ENCODE measurements around the gene NINJ1.
"Not testable (repeated sequence)": the region's sequence is repeated elsewhere in the genome, so short reads cannot be mapped to it uniquely, and the experiment has no call there.

Gene NINJ1

GRCh38 chr9:93119703-93119952 is 14.4 kb downstream of the NINJ1 start:
- no peak for DNase-seq (ENCODE audit: low read depth, low spot score)

- DNase-seq (ENCODE audit: low read depth, low spot score), result no peak
Measured at GRCh38 chr9:93118863-93119702, 15.0 kb downstream of the NINJ1 start.

DNA sequence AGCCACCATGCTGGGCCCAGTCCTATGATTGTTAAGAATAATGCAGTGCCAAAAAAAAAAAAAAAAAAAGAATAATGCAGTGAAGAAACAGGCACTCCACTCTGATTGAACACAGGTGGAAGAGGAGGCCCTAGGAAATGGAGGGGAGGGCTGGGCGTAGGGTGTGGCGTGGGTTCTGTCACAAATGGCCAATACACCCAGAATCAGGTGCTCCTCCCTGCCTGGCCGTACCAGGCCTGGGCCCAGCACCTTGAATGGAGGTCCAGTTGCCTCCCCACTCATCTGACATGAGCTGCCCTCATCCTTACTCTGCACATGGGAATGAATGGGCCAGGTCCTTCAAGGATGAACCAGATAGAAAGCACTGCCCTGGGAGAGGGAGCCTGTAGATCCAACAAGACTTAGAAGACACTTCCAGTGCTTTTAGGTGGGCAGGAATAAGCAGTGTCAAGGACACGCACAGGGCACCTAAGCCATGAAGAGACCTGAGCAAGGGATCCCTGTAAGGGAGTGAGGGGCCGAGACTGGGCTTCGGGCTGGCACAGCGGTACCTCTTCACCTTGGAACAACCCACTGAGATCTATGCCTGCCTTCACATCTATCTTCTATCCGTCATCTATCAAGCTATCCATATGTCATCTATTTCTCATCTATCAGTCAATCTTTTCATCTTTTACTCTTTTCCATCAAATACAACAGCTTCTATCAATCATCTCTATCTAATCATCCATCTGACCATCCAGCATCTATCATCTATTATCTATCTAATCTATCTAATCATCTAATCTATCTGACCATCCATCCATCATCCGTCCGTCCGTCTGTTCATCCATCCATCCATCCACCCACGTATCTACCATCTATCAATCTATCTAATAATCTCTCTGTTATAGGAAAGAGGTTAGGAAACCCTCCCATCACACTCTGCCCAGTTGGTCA is 15.9 kb downstream of the NINJ1 start:
- no peak for DNase-seq (ENCODE audit: low read depth, low spot score)

- DNase-seq (ENCODE audit: low read depth, low spot score), result not testable (repeated sequence)
Measured at GRCh38 chr9:93117521-93117920, 16.5 kb downstream of the NINJ1 start.

DNA sequence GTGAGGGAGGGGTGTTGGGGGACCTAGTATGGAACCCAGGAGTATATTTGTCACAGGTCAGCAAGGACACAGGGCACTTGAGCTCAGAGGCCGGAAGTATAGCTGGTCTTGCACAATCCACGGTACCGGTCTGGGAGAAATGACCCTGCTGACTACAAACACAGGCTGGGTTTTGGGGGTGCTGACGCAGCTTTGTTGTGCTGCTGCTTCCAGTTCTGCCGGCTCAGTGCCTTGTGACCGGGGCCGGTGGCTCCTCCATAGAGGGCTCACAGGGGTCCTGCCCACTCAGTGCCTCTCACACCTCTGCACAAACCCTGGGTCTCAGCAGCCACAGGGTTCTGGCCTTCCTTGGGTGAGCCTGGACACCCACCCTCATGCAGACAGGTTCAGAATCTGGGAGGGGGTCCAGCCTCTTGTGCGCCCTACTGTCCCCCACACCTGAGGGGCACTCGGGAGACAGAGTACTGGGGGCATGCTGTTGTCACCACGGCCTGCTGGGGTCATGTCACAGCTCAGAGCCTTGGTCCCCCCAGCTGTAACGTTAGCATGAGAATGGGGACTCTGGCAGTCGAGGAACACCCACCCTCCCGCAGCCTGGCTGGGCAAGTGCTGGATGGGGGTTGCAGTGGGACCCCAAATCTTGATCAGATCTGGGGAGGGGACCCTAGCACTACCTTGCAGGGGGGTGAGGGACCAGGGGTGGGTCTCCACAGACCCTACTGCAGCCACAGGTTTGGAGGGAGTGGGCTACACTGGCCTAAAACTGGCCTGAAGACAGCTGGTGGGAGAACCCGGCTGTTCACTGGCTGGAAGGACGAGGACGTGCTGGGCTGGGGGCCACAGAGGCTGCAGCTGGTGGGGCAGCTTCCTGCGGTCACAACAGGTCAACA is 17.7 kb downstream of the NINJ1 start:
- no peak for DNase-seq (ENCODE audit: low read depth, low spot score)

- no peak for DNase-seq (ENCODE audit: low read depth, low spot score)
Measured at GRCh38 chr9:93115486-93116071, 18.5 kb downstream of the NINJ1 start.

DNA sequence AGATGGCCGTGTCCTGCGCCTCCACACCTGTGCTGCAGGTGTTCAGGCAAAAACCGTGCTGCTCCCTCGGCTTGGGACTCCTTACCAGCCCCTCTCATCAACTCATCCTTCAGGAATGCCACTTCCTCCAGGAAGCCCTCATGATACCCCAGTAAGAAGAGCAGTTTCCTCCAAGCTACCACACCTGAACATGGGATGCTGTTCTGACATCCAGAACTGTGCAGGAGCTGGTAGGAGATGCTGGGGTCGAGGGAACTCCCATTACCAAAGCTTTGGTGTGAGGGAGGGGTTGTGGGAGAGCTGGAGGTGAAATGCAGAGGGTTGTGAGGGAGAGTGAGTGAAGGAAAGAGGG is 19.1 kb downstream of the NINJ1 start:
- no peak for DNase-seq (ENCODE audit: low read depth, low spot score)

DNA sequence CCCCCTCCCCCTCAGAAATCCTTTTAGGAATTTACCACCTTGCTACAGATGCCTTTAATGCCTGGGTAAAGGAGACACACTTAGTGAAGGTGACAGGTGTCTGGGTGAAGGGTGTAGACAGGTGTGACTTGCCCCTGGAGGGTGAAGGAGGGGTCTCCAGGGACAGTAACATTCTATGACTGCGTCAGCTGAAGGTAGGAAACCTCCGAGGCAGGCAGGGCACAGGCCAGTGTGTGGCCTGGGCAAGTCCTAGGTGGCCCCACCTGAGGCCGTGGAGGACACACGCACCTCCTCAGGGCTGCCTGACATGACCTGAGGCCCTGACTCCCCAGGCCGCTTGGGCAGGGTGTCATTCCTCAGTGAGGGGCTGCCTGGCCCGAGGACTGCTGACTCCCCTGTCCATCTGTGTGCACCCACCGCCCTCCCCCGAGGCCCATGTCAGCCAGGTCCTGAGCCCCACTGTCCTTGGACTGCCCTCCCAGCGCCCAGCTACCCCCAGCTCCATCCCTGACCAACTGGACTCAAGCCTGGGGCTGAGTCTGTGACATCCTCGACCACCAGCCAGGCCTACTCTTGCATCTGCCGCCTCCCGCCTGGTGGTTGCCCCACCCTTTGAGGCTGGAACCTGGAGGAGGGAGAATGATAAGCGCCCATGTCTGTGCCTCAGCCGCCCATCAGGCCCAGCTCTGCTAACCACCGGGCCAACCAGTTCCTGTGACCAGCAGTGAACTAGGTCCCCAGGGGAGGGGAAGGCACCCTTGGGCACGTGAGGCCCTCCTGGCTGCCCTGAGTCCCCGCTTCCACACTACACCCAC is 19.7 kb downstream of the NINJ1 start:
- no peak for DNase-seq (ENCODE audit: low read depth, low spot score)

DNA sequence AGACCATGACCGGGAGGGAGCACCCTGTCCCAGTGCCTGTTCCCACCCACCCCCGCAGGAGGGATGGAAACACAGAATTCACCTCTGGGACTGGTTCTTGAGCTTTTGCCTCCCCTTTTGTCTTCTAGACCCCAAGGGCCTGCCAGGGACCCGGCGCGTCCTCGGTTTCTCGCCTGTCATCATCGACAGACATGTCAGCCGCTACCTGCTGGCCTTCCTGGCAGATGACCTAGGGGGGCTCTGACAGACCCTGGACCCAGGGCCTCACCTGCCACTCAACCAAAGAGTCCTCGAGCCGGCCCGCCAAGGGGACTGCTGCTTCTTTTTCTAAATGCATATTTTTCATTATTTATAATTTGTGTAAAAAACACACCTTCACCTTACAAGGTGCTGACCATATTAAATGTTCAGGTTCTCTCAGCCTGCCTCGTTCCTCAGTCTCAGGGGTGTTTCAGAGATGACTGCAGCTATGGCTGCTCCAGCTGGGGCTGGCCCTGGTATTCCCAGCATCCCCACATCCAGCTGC is 21.1 kb downstream of the NINJ1 start:
- no peak for DNase-seq (ENCODE audit: low read depth, low spot score)

GRCh38 chr9:93112116-93112863 is 21.8 kb downstream of the NINJ1 start:
- DNase-seq (ENCODE audit: low read depth, low spot score), result no peak

GRCh38 chr9:93111371-93112115 is 22.5 kb downstream of the NINJ1 start:
- no peak for DNase-seq (ENCODE audit: low read depth, low spot score)

DNA sequence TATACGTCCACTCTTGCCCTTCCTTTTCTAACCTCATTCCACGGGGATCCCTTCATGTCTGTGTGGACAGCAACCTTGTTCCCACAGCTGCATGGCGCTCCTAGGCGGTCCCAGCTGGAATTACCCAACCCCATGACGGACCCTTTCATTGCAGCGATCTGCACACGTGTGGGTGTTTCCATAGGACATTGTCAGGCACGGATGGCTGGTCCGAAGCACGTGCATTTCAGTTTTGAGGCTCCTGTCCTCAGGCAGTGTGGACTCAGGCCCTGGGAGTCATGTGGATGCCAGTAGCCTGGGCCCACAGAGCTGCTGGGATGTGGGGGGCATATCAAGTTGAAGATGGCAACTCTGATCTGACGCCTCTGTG is 23.1 kb downstream of the NINJ1 start:
- no peak for DNase-seq (ENCODE audit: low read depth, low spot score)

GRCh38 chr9:93110311-93110855 is 23.7 kb downstream of the NINJ1 start:
- DNase-seq (ENCODE audit: low read depth, low spot score), result no peak

GRCh38 chr9:93108291-93109041 is 25.6 kb downstream of the NINJ1 start:
- no peak for DNase-seq (ENCODE audit: low read depth, low spot score)

DNA sequence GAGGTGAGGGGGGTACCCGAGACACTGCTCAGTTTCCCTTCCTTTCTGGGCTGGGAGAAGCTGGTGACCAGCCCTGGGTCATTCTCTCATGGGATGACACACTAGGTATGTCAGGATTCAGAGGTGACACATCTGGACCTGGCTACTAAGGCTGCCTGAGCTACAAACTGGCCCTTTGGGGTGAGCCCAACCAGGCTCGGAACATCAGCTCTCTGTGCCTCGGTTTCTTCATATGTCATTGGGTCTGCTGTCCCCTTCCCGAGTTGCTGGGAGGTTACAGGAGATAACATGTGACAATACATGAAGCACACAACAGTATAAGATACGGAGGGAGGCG is 26.3 kb downstream of the NINJ1 start:
- no peak for DNase-seq (ENCODE audit: low read depth, low spot score)

- no peak for DNase-seq (ENCODE audit: low read depth, low spot score)
Measured at GRCh38 chr9:93107151-93107824, 26.8 kb downstream of the NINJ1 start.

DNA sequence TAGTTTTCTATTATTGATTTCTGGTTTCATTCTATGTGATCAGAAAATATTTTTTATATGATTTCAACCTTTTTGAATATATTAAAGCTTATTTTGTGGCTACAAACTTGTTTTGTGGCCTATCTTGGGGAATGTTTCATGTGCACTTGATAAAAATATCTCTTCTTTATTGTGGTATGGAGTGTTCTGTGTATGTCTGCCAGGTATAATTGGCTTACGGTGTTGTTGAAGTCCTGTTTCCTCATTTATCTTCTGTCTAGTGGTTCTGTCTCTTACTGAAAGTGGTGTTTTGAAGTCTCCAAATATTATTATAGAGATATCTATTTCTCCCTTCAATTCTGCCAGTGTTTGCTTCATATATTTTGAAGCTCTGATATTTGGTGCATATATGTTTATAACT is 28.4 kb downstream of the NINJ1 start:
- no peak for DNase-seq (ENCODE audit: low read depth, low spot score)

DNA sequence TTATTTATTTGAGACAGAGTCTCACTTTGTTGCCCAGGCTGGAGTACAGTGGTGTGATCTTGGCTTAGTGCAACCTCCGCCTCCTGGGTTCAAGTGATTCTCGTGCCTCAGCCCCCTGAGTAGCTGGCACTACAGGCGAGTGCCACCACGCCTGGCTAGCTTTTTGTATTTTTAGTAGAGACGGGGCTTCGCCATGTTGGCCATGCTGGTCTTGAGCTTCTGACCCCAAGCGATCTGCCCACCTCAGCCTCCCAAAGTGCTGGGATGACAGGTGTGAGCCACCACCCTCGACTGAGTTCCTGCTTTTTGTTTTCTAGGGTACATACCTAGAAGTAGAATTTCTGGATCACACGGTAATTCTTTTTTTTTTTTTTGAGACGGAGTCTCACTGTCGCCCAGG is 33.0 kb downstream of the NINJ1 start:
- not testable (repeated sequence) for DNase-seq (ENCODE audit: low read depth, low spot score)

All from activated CD4-positive, CD25-positive, alpha-beta regulatory T cell treated with anti-CD3 and anti-CD28 coated beads, Interleukin-2, amount 50 U/mL, for 16 hours (primary cell).